ENCODE results near the gene RCCD1.
A peak's percentile ranks its signal among the peaks of the same experiment; 100 is the strongest.
"Not testable (repeated sequence)": the region's sequence is repeated elsewhere in the genome, so short reads cannot be mapped to it uniquely, and the experiment has no call there.

The RCCD1 gene

DNA sequence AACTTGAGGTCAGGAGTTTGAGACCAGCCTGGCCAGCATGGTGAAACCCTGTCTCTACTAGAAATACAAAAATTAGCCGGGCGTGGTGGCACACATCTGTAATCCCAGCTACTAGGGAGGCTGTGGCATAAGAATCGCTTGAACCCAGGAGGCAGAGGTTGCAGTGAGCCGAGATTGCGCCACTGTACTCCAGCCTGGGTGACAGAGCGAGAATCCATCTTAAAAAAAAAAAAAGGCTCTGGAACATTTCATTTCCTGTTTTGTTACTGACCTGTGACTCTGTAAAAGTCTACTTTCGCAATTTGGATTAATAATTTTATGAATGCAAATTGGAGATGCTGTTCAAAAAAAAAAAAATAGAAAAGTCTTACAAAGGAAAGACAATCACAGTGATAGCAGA lies 26.6 kb upstream of the RCCD1 start:
- not testable (repeated sequence) for H2BK12ac ChIP-seq (ENCODE audit: low read length in 2 of 2); H3K4ac ChIP-seq (ENCODE audit: low read depth in 1 of 2, low read length in 2 of 2); DNase-seq; H3K18ac ChIP-seq (ENCODE audit: low read depth in 1 of 2, low read length in 2 of 2); H3K4me1 ChIP-seq (ENCODE audit: control insufficient read depth, insufficient read depth, low read depth, low read length); H4K91ac ChIP-seq (ENCODE audit: low read length); H2BK15ac ChIP-seq (ENCODE audit: low read depth, poor library complexity, severe bottlenecking); H3K4me2 ChIP-seq (ENCODE audit: low read length, poor library complexity, severe bottlenecking); H3K27ac ChIP-seq (ENCODE audit: low read length, poor library complexity, severe bottlenecking); H3K79me1 ChIP-seq (replicated peaks; ENCODE audit: low read length, poor library complexity, severe bottlenecking); H3K14ac ChIP-seq (ENCODE audit: low read length in 2 of 2); H2BK5ac ChIP-seq (ENCODE audit: low read depth, low read length, poor library complexity, severe bottlenecking); H3K27me3 ChIP-seq (ENCODE audit: control insufficient read depth in 1 of 2, insufficient read depth in 1 of 2, low read length in 2 of 2); H3K4me3 ChIP-seq (ENCODE audit: insufficient read depth in 1 of 2, low read depth in 1 of 2, low read length in 2 of 2); H2AK5ac ChIP-seq (ENCODE audit: low read length, severe bottlenecking); H4K8ac ChIP-seq (ENCODE audit: low read length); H2BK120ac ChIP-seq (ENCODE audit: low read depth, low read length); H3K9me3 ChIP-seq (ENCODE audit: control insufficient read depth, low read length); H3K36me3 ChIP-seq (ENCODE audit: control insufficient read depth in 1 of 2, insufficient read depth in 2 of 2, low read depth in 1 of 2, low read length in 2 of 2); H2AFZ ChIP-seq (ENCODE audit: low read depth, low read length); H3K23ac ChIP-seq (ENCODE audit: low read length in 2 of 2); H3K9ac ChIP-seq (ENCODE audit: low read length)
- 98% methylated on average over 6 of the region's 7 CpGs for WGBS

DNA sequence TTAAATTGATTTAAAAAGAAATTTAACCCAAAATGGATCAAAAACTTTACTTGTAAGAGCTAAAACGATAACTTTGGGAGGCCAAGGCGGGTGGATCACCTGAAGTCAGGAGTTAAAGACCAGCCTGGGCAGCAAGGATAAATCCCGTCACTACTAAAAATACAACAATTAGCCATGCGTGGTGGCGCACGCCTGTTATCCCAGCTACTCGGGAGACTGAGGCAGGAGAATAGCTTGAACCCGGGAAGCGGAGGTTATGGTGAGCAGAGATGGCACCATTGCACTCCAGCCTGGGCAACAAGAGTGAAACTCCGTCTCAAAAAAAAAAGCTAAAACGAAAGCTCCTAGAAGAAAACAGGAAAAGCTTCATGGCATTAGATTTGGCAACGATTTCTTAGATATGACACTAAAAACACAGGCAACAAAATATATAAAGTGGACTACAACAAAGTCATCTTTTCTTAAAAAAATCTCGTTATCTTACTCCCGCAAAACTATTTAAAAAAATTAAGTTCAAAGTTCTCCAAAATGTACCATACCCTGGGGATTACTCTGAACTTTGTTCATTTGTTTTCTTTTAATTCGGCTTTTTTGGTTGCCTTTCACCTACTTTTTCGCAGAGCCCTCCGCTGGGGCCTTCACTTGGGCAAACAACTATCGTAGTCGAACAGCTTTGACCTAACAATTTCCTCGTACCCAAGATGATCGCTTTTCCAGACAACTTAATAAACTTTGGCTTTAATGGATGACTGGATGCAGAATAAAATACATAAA lies 25.3 kb upstream of the RCCD1 start:
- no peak overlapping the region for H4K91ac ChIP-seq (ENCODE audit: low read length)
- H3K27me3 ChIP-seq (ENCODE audit: control insufficient read depth in 1 of 2, insufficient read depth in 1 of 2, low read length in 2 of 2): no peaks in the 10 kb centered on the region
- peaks cover 5% of the 10 kb centered on the region for H3K79me1 ChIP-seq (replicated peaks; ENCODE audit: low read length, poor library complexity, severe bottlenecking)
- no peak overlapping the region for H2BK12ac ChIP-seq (ENCODE audit: low read length in 2 of 2)
- H4K8ac ChIP-seq (ENCODE audit: low read length): no peak overlapping the region
- H3K23ac ChIP-seq (ENCODE audit: low read length in 2 of 2): no peak overlapping the region
- no peak overlapping the region for H3K27ac ChIP-seq (ENCODE audit: low read length, poor library complexity, severe bottlenecking)
- DNase-seq: no peak
- no peak overlapping the region for H3K4me2 ChIP-seq (ENCODE audit: low read length, poor library complexity, severe bottlenecking)
- no peak overlapping the region for H2AK5ac ChIP-seq (ENCODE audit: low read length, severe bottlenecking)
- H3K36me3 ChIP-seq (ENCODE audit: control insufficient read depth in 1 of 2, insufficient read depth in 2 of 2, low read depth in 1 of 2, low read length in 2 of 2): peaks cover 0 to 4% of the 10 kb centered on the region in 2 experiments
- peaks cover 6% of the 10 kb centered on the region for H3K4me1 ChIP-seq (ENCODE audit: control insufficient read depth, insufficient read depth, low read depth, low read length)
- H3K9ac ChIP-seq (ENCODE audit: low read length): peak overlapping the region; percentile 93
- no peak overlapping the region for H2BK120ac ChIP-seq (ENCODE audit: low read depth, low read length)
- H3K14ac ChIP-seq (ENCODE audit: low read length in 2 of 2): no peak overlapping the region
- WGBS: 96% methylated on average over 19 of the region's 21 CpGs
- no peak overlapping the region for H2BK5ac ChIP-seq (ENCODE audit: low read depth, low read length, poor library complexity, severe bottlenecking)
- H3K18ac ChIP-seq (ENCODE audit: low read depth in 1 of 2, low read length in 2 of 2): no peak overlapping the region
- no peak overlapping the region for H3K4ac ChIP-seq (ENCODE audit: low read depth in 1 of 2, low read length in 2 of 2)
- no peak overlapping the region for H2BK15ac ChIP-seq (ENCODE audit: low read depth, poor library complexity, severe bottlenecking)
- H2AFZ ChIP-seq (ENCODE audit: low read depth, low read length): no peak overlapping the region
- H3K9me3 ChIP-seq (ENCODE audit: control insufficient read depth, low read length): no peaks in the 10 kb centered on the region
- H3K4me3 ChIP-seq (ENCODE audit: insufficient read depth in 1 of 2, low read depth in 1 of 2, low read length in 2 of 2): peak overlapping the region in 1 of 2 experiments; percentile 90

DNA sequence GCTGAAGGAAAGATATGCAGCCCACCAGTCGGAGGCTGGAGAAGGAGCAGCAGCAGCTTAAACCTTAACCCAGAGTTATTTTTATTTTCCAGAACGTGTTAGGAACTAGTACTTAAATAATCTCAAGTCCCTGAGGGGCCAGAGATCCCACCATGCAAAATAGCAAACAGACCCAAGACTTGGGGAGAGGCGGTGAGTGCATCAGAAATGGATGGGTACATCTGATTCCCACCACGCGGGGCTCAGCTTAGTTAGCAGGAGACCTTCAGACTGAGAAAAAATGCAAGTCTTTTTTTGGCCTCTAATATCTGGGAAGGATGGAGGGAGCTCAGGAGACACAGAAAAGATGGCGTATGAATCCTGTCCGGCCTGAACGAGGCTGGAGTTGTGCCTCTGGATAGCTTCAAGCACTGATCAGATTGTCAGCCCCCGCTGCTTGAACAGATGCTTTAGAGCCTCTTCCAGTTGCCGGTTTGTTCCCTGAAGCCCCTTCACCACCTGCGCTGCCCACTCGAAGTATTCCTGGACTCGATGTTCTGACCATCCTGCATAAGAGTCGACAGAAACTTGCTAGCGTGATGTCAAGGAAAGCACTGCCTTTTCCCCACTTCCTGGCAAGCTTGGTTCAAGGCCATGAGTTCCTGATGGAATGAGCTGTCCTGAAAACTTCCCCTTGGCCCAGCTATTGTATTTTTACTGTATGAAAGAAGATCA lies 23.7 kb upstream of the RCCD1 start:
- Histone ChIP-seq H3K18ac (ENCODE audit: low read depth in 1 of 2, low read length in 2 of 2) (no peak overlapping the region), H3K4me3 (ENCODE audit: insufficient read depth in 1 of 2, low read depth in 1 of 2, low read length in 2 of 2) (peak overlapping the region in 1 of 2 experiments; percentile 90), H3K4ac (ENCODE audit: low read depth in 1 of 2, low read length in 2 of 2) (no peak overlapping the region), H4K91ac (ENCODE audit: low read length) (no peak overlapping the region), H2AK5ac (ENCODE audit: low read length, severe bottlenecking) (no peak overlapping the region), H2BK5ac (ENCODE audit: low read depth, low read length, poor library complexity, severe bottlenecking) (no peak overlapping the region), H2BK120ac (ENCODE audit: low read depth, low read length) (no peak overlapping the region), H3K9me3 (ENCODE audit: control insufficient read depth, low read length) (no peaks in the 10 kb centered on the region), H3K23ac (ENCODE audit: low read length in 2 of 2) (no peak overlapping the region), H3K4me1 (ENCODE audit: control insufficient read depth, insufficient read depth, low read depth, low read length) (peaks cover 15% of the 10 kb centered on the region), H2AFZ (ENCODE audit: low read depth, low read length) (no peak overlapping the region), H3K9ac (ENCODE audit: low read length) (peak overlapping the region; percentile 93), H3K4me2 (ENCODE audit: low read length, poor library complexity, severe bottlenecking) (no peak overlapping the region), H3K27me3 (ENCODE audit: control insufficient read depth in 1 of 2, insufficient read depth in 1 of 2, low read length in 2 of 2) (no peaks in the 10 kb centered on the region), H2BK15ac (ENCODE audit: low read depth, poor library complexity, severe bottlenecking) (no peak overlapping the region), H3K79me1 (replicated peaks; ENCODE audit: low read length, poor library complexity, severe bottlenecking) (peaks cover 9% of the 10 kb centered on the region), H3K36me3 (ENCODE audit: control insufficient read depth in 1 of 2, insufficient read depth in 2 of 2, low read depth in 1 of 2, low read length in 2 of 2) (peaks cover 0 to 4% of the 10 kb centered on the region in 2 experiments), H2BK12ac (ENCODE audit: low read length in 2 of 2) (no peak overlapping the region), H3K14ac (ENCODE audit: low read length in 2 of 2) (no peak overlapping the region), H3K27ac (ENCODE audit: low read length, poor library complexity, severe bottlenecking) (no peak overlapping the region), H4K8ac (ENCODE audit: low read length) (no peak overlapping the region)
- no peak for DNase-seq
- WGBS: 90% methylated on average over 15 of the region's 15 CpGs

DNA sequence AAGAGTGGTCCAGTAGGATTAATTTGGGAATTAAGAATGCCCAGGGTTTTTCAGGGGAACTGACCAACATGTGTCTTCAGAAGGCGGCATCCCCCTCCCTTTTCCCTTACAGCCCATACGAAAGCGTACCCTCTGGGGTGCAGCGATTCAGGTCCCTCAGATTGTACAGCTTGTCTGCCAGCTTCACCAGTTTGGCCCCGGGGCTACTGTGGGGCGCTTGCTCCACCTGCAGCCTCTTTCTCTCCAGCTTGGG lies 23.2 kb upstream of the RCCD1 start:
- H3K18ac ChIP-seq (ENCODE audit: low read depth in 1 of 2, low read length in 2 of 2): no peak overlapping the region
- H2BK5ac ChIP-seq (ENCODE audit: low read depth, low read length, poor library complexity, severe bottlenecking): no peak overlapping the region
- no peak for DNase-seq
- H2BK15ac ChIP-seq (ENCODE audit: low read depth, poor library complexity, severe bottlenecking): no peak overlapping the region
- H3K27me3 ChIP-seq (ENCODE audit: control insufficient read depth in 1 of 2, insufficient read depth in 1 of 2, low read length in 2 of 2): no peaks in the 10 kb centered on the region
- H3K9me3 ChIP-seq (ENCODE audit: control insufficient read depth, low read length): no peaks in the 10 kb centered on the region
- peaks cover 4 to 7% of the 10 kb centered on the region in 2 experiments for H3K36me3 ChIP-seq (ENCODE audit: control insufficient read depth in 1 of 2, insufficient read depth in 2 of 2, low read depth in 1 of 2, low read length in 2 of 2)
- peak overlapping the region; percentile 71 to 90 for H3K4me3 ChIP-seq (ENCODE audit: insufficient read depth in 1 of 2, low read depth in 1 of 2, low read length in 2 of 2)
- peaks cover 20% of the 10 kb centered on the region for H3K4me1 ChIP-seq (ENCODE audit: control insufficient read depth, insufficient read depth, low read depth, low read length)
- H4K8ac ChIP-seq (ENCODE audit: low read length): no peak overlapping the region
- no peak overlapping the region for H3K14ac ChIP-seq (ENCODE audit: low read length in 2 of 2)
- no peak overlapping the region for H2AK5ac ChIP-seq (ENCODE audit: low read length, severe bottlenecking)
- 41% methylated on average over 6 of the region's 6 CpGs for WGBS
- no peak overlapping the region for H2AFZ ChIP-seq (ENCODE audit: low read depth, low read length)
- peak overlapping the region; percentile 74 for H3K4me2 ChIP-seq (ENCODE audit: low read length, poor library complexity, severe bottlenecking)
- no peak overlapping the region for H4K91ac ChIP-seq (ENCODE audit: low read length)
- peak overlapping the region; percentile 93 for H3K9ac ChIP-seq (ENCODE audit: low read length)
- H2BK12ac ChIP-seq (ENCODE audit: low read length in 2 of 2): no peak overlapping the region
- H3K4ac ChIP-seq (ENCODE audit: low read depth in 1 of 2, low read length in 2 of 2): no peak overlapping the region
- H3K27ac ChIP-seq (ENCODE audit: low read length, poor library complexity, severe bottlenecking): no peak overlapping the region
- H3K23ac ChIP-seq (ENCODE audit: low read length in 2 of 2): no peak overlapping the region
- peaks cover 14% of the 10 kb centered on the region for H3K79me1 ChIP-seq (replicated peaks; ENCODE audit: low read length, poor library complexity, severe bottlenecking)
- no peak overlapping the region for H2BK120ac ChIP-seq (ENCODE audit: low read depth, low read length)

All from mesenchymal stem cell (in vitro differentiated cells and primary cell).